ENCODE results near the gene SYAP1. TPM values are rescaled to one million over a fixed set of nuclear protein-coding genes. Genes with fewer than 3 reads are reported as not detected.
"Not testable (repeated sequence)": the region's sequence is repeated elsewhere in the genome, so short reads cannot be mapped to it uniquely, and the experiment has no call there.

The SYAP1 gene
- total and polyA plus RNA-seq, 2 experiments from 2014 or later = 18.0 to 48.3 TPM

GRCh38 chrX:16784440-16784839, 65.0 kb downstream of the SYAP1 start:
- not testable (repeated sequence) for H3K36me3 Mint-ChIP-seq (ENCODE audit: low read depth); H3K27ac ChIP-seq (ENCODE audit: low read depth); H3K27me3 Mint-ChIP-seq (ENCODE audit: insufficient read depth, low read depth, poor library complexity); H3K4me1 ChIP-seq (ENCODE audit: insufficient read depth); H3K4me3 ChIP-seq; H3K4me3 Mint-ChIP-seq; H3K27ac Mint-ChIP-seq; H3K9me3 Mint-ChIP-seq; H3K27me3 ChIP-seq (ENCODE audit: insufficient read depth); H2AFZ ChIP-seq; H3K9me2 ChIP-seq (ENCODE audit: insufficient read depth); H3K36me3 ChIP-seq (ENCODE audit: insufficient read depth); ATAC-seq; DNase-seq (ENCODE audit: low spot score); H3K4me1 Mint-ChIP-seq; H3F3A ChIP-seq (replicated peaks; ENCODE audit: low read depth); H3K4me2 ChIP-seq
- Histone ChIP-seq H4K20me1 (replicated peaks; ENCODE audit: insufficient read depth) (peaks cover 10% of the 10 kb centered on the region), H3K79me2 (replicated peaks; ENCODE audit: insufficient read depth) (peaks cover 27% of the 10 kb centered on the region)

- H3K36me3 ChIP-seq (ENCODE audit: insufficient read depth) = no peaks in the 10 kb centered on the region
- H3K9me2 ChIP-seq (ENCODE audit: insufficient read depth) = no peaks in the 10 kb centered on the region
- peak overlapping the region; percentile 67 for H3K27ac ChIP-seq (ENCODE audit: low read depth)
- H3K4me1 Mint-ChIP-seq = peaks cover 7% of the 10 kb centered on the region; the same call in 2 of the 3 replicates
- peak overlapping the region; percentile 69 for H3K4me3 ChIP-seq
- H3K4me2 ChIP-seq = peak overlapping the region; percentile 80
- peak overlapping the region; percentile 95 for H3K4me3 Mint-ChIP-seq
- H2AFZ ChIP-seq = peak overlapping the region; percentile 73; the same call in 1 of the 2 replicates
- H3K79me2 ChIP-seq (replicated peaks; ENCODE audit: insufficient read depth) = peaks cover 38% of the 10 kb centered on the region
- peaks cover 9% of the 10 kb centered on the region; the same call in 1 of the 2 replicates for H3K4me1 ChIP-seq (ENCODE audit: insufficient read depth)
- H3K36me3 Mint-ChIP-seq (ENCODE audit: low read depth) = peaks cover 14% of the 10 kb centered on the region
- peak overlapping the region; percentile 95 for H3K27ac Mint-ChIP-seq
- no peaks in the 10 kb centered on the region for H3K27me3 ChIP-seq (ENCODE audit: insufficient read depth)
- ATAC-seq (no peak; the same call in 2 of the 3 replicates), DNase-seq (ENCODE audit: low spot score) (peak; percentile 6)
- no peaks in the 10 kb centered on the region for H3F3A ChIP-seq (replicated peaks; ENCODE audit: low read depth)
- no peaks in the 10 kb centered on the region for H3K9me3 Mint-ChIP-seq
- H3K27me3 Mint-ChIP-seq (ENCODE audit: insufficient read depth, low read depth, poor library complexity) = peaks cover 5% of the 10 kb centered on the region
- H4K20me1 ChIP-seq (replicated peaks; ENCODE audit: insufficient read depth) = peaks cover 16% of the 10 kb centered on the region
- TF ChIP-seq JUNB (IDR thresholded peaks at IDR 0.05; ENCODE audit: unreplicated experiment) = no peak
- TF ChIP-seq ZNF114 (CRISPR knock-in tag; IDR thresholded peaks at IDR 0.05) = no peak
- TF ChIP-seq ETS1 (IDR thresholded peaks at IDR 0.05) = no peak
- no peak for TF ChIP-seq EZH2 (IDR thresholded peaks at IDR 0.05; ENCODE audit: low read depth, unreplicated experiment)
- no peak for TF ChIP-seq EZH2phosphoT487 (IDR thresholded peaks at IDR 0.05; ENCODE audit: unreplicated experiment)
- no peak for TF ChIP-seq CREB1 (CRISPR knock-in tag; IDR thresholded peaks at IDR 0.05; ENCODE audit: low read depth)
- no peak for TF ChIP-seq NANOG (IDR thresholded peaks at IDR 0.05; ENCODE audit: borderline replicate concordance)
- TF ChIP-seq POLR2AphosphoS5 (IDR thresholded peaks at IDR 0.05; ENCODE audit: low read depth) = no peak
- no peak for TF ChIP-seq CTCF (conservative IDR thresholded peaks at IDR 0.05; ENCODE audit: low read depth in 2 of 2)
- TF ChIP-seq STAT1 (IDR thresholded peaks at IDR 0.05; ENCODE audit: unreplicated experiment) = no peak
- TF ChIP-seq ZNF462 (CRISPR knock-in tag; IDR thresholded peaks at IDR 0.05) = no peak
Observed at GRCh38 chrX:16785247-16786138, 66.1 kb downstream of the SYAP1 start.
